SK-N-SH (cell line): ENCODE results near the gene MEGF8. TPM values are rescaled to one million over a fixed set of nuclear protein-coding genes. Genes with fewer than 3 reads are reported as not detected.

Source experiments
- CTCF ChIA-PET: fragments of 300-600, 350-600 bp; formaldehyde crosslinking; extraction: SDS; loops from one replicate; lab custom pipeline; 2021; lab: Yijun Ruan, JAX
- POLR2A ChIA-PET: fragments of 350-600 bp; sonication (Branson Sonifier 250); formaldehyde crosslinking; extraction: SDS; loops from one replicate; lab custom pipeline; 2020; ENCODE audit warnings: antibody characterized with exemption, inconsistent platforms; lab: Yijun Ruan, JAX
- DNase-seq: peaks from one replicate; pipeline ENCODE4 v3.0.0; 2012
- H2AFZ ChIP-seq: fragments of 200-600 bp; sonication (generic); 2 replicates; pipeline ENCODE4 v1.8.1; 2016; ENCODE audit warnings: antibody characterized with exemption, mild to moderate bottlenecking, low read depth
- H3F3A ChIP-seq: fragments of 200-600 bp; sonication (generic); replicated peaks from 2 replicates; pipeline ENCODE3; 2016; ENCODE audit warnings: antibody characterized with exemption, mild to moderate bottlenecking; ENCODE audit not compliant: insufficient read depth
- H3K27ac ChIP-seq, 2 experiments: fragments of 200-500 bp in 1 of 2; fragments of 200-600 bp in 1 of 2; sonication (Bioruptor generic) in 1 of 2; sonication (generic), shearing (Covaris generic) in 1 of 2; 2 replicates each; pipeline versions ENCODE4 v1.5.1 to v1.6.1; 2014 to 2016; ENCODE audit warnings: low read depth in 2 of 2, inconsistent platforms in 1 of 2, low read length in 1 of 2, mild to moderate bottlenecking in 1 of 2, mixed read lengths in 1 of 2
- H3K27me3 ChIP-seq: fragments of 200-600 bp; sonication (generic), shearing (Covaris generic); 2 replicates; pipeline ENCODE4 v1.6.1; 2016; ENCODE audit warnings: mixed run types; ENCODE audit not compliant: insufficient read depth
- H3K36me3 ChIP-seq, 2 experiments: fragments of 200-500 bp in 1 of 2; fragments of 200-600 bp in 1 of 2; sonication (Bioruptor generic) in 1 of 2; sonication (generic) in 1 of 2; replicated peaks in 1 of 2; 2 replicates each; pipeline versions ENCODE3 to v1.5.1; 2014 to 2016; ENCODE audit warnings: low read length in 1 of 2, mild to moderate bottlenecking in 1 of 2; ENCODE audit not compliant: insufficient read depth in 2 of 2, control insufficient read depth in 1 of 2
- H3K4me1 ChIP-seq, 2 experiments: fragments of 200-500 bp in 1 of 2; fragments of 200-600 bp in 1 of 2; sonication (Bioruptor generic) in 1 of 2; sonication (generic), shearing (Covaris generic) in 1 of 2; 2 replicates each; pipeline versions ENCODE4 v1.5.1 to v1.6.1; 2014 to 2016; ENCODE audit warnings: low read depth in 1 of 2, low read length in 1 of 2, mixed run types in 1 of 2; ENCODE audit not compliant: insufficient read depth in 2 of 2, control insufficient read depth in 1 of 2
- H3K4me2 ChIP-seq: fragments of 200-600 bp; sonication (generic), shearing (Covaris generic); 2 replicates; pipeline ENCODE4 v1.6.1; 2017; ENCODE audit warnings: mixed run types
- H3K4me3 ChIP-seq, 2 experiments: fragments of 200-500 bp in 1 of 2; fragments of 200-600 bp in 1 of 2; sonication (Bioruptor generic) in 1 of 2; sonication (generic), shearing (Covaris generic) in 1 of 2; 2 replicates each; pipeline versions ENCODE4 v1.5.1 to v1.8.1; 2014 to 2016; ENCODE audit warnings: low read depth in 2 of 2, inconsistent platforms in 1 of 2, low read length in 1 of 2, mild to moderate bottlenecking in 1 of 2, mixed read lengths in 1 of 2, moderate library complexity in 1 of 2
- H3K79me2 ChIP-seq: fragments of 200-600 bp; sonication (generic); 2 replicates; pipeline ENCODE4 v1.8.1; 2017; ENCODE audit warnings: mild to moderate bottlenecking; ENCODE audit not compliant: insufficient read depth
- H3K9ac ChIP-seq: fragments of 200-600 bp; sonication (generic); 2 replicates; pipeline ENCODE4 v1.6.1; 2017; ENCODE audit warnings: mixed run types
- H3K9me2 ChIP-seq: fragments of 200-600 bp; sonication (generic); 2 replicates; pipeline ENCODE4 v1.6.1; 2017; ENCODE audit warnings: mixed run types
- H3K9me3 ChIP-seq: fragments of 200-600 bp; sonication (generic); 2 replicates; pipeline ENCODE4 v1.6.1; 2017; ENCODE audit warnings: mixed run types, mild to moderate bottlenecking, moderate library complexity
- H4K20me1 ChIP-seq: fragments of 200-600 bp; sonication (generic); 2 replicates; pipeline ENCODE4 v1.6.1; 2017; ENCODE audit warnings: mild to moderate bottlenecking, mixed run types; ENCODE audit not compliant: insufficient read depth
- CTCF ChIP-seq: fragments of 200-600 bp; sonication (generic); IDR thresholded peaks from 2 replicates; pipeline ENCODE4 v1.6.1; 2017; ENCODE audit warnings: antibody characterized with exemption, mild to moderate bottlenecking, moderate library complexity
- ELF1 ChIP-seq: IDR thresholded peaks from 2 replicates; pipeline ENCODE4 v1.4.0; 2012
- EZH2phosphoT487 ChIP-seq: fragments of 200-600 bp; sonication (generic); IDR thresholded peaks from 2 replicates; pipeline ENCODE4 v1.6.1; 2017; ENCODE audit warnings: low read depth, mixed run types, mild to moderate bottlenecking, antibody characterized with exemption, moderate library complexity, borderline replicate concordance
- FOXM1 ChIP-seq: IDR thresholded peaks from 2 replicates; pipeline ENCODE4 v1.4.0; 2012; ENCODE audit warnings: low read depth, mild to moderate bottlenecking
- JUND ChIP-seq: IDR thresholded peaks from 2 replicates; pipeline ENCODE4 v1.4.0; 2012
- MAX ChIP-seq: IDR thresholded peaks from 2 replicates; pipeline ENCODE4 v1.4.0; 2012; ENCODE audit warnings: low read depth
- NFIC ChIP-seq: IDR thresholded peaks from 2 replicates; pipeline ENCODE4 v1.4.0; 2012; ENCODE audit warnings: borderline replicate concordance
- NRF1 ChIP-seq: IDR thresholded peaks from 2 replicates; pipeline ENCODE4 v1.6.1; 2012; ENCODE audit warnings: low read depth, mild to moderate bottlenecking, low read length
- POLR2AphosphoS5 ChIP-seq: IDR thresholded peaks from 2 replicates; pipeline ENCODE4 v1.6.1; 2012; ENCODE audit warnings: low read depth, low read length
- RCOR1 ChIP-seq: fragments of 150-350 bp; IDR thresholded peaks from 2 replicates; pipeline ENCODE4 v1.6.1; 2017; ENCODE audit warnings: antibody characterized with exemption, low read length
- SIN3A ChIP-seq: IDR thresholded peaks from 2 replicates; pipeline ENCODE4 v1.6.1; 2012; ENCODE audit warnings: low read depth, mild to moderate bottlenecking, low read length, moderate library complexity, borderline replicate concordance
- SMC3 ChIP-seq: IDR thresholded peaks from 2 replicates; pipeline ENCODE4 v1.6.1; 2012; ENCODE audit warnings: low read depth, low read length, improper control_type of control experiment
- TAF1 ChIP-seq: IDR thresholded peaks from 2 replicates; pipeline ENCODE4 v1.6.1; 2012; ENCODE audit warnings: low read depth, mild to moderate bottlenecking, low read length, moderate library complexity, borderline replicate concordance
- TCF12 ChIP-seq: IDR thresholded peaks from 2 replicates; pipeline ENCODE4 v1.4.0; 2012
- TEAD4 ChIP-seq: IDR thresholded peaks from 2 replicates; pipeline ENCODE4 v1.4.0; 2012; ENCODE audit warnings: mild to moderate bottlenecking, borderline replicate concordance; ENCODE audit not compliant: insufficient read depth
- YY1 ChIP-seq: IDR thresholded peaks from 2 replicates; pipeline ENCODE4 v1.4.0; 2012; ENCODE audit warnings: low read depth, mild to moderate bottlenecking
- WGBS: methylation state at CpG from one replicate; pipeline ENCODE4 v1.1.6; 2017; ENCODE audit warnings: low lambda C conversion rate; 5-methylcytosine and 5-hydroxymethylcytosine counted together
- polyA plus RNA-seq, 3 experiments: library from polyadenylated mRNA; depleted of rRNA; stranded (reverse); fragments of >200 nt; gene quantifications; 2 replicates each; pipeline ENCODE4 v1.2.3, GENCODE V29; 2012

MEGF8 gene
- polyA plus RNA-seq, 1 of the 3 experiments (the other 2 are of a cell fraction) = 19.1 TPM

GRCh38 chr19:42292042-42292960 lies 33.1 kb upstream of the MEGF8 start (continued):
- TF ChIP-seq TEAD4 = no peak
- no peak for TF ChIP-seq YY1
- TF ChIP-seq RCOR1 = no peak
- TF ChIP-seq MAX = no peak
- no peak for TF ChIP-seq TAF1
- TF ChIP-seq NFIC = no peak
- no peak for TF ChIP-seq CTCF

GRCh38 chr19:42292963-42293362 lies 32.5 kb upstream of the MEGF8 start:
- Histone ChIP-seq H3K79me2 (peaks cover 3% of the 10 kb centered on the region; the same call in 1 of the 2 replicates), H3K9me2 (no peaks in the 10 kb centered on the region), H4K20me1 (0 out of 2 replicates have a peak, but pooled peaks cover 5% of the 10 kb centered on the region), H3K36me3 (peaks cover 34 to 76% of the 10 kb centered on the region in 2 experiments), H3K27me3 (no peaks in the 10 kb centered on the region), H3K4me2 (no peak overlapping the region), H3K9ac (no peak overlapping the region), H2AFZ (no peak overlapping the region), H3K4me3 (no peak overlapping the region), H3F3A (peaks cover 21% of the 10 kb centered on the region), H3K27ac (no peak overlapping the region), H3K9me3 (no peaks in the 10 kb centered on the region), H3K4me1 (no peaks in the 10 kb centered on the region; a peak in 1 of 4 replicates)
- no peak for DNase-seq
- CTCF ChIA-PET = interaction anchor here (5.9 to 9.5 kb wide), 2 partner anchors 14 to 47 kb away, joined by 51 to 60 read pairs; no protein-coding TSS in a partner anchor
- POLR2A ChIA-PET = interaction anchor here (1.3 kb wide), 1 partner anchor 10 kb away, joined by 4 read pairs; the partner anchor contains the start of gene PAFAH1B3
- TF ChIP-seq SMC3 = no peak
- no peak for TF ChIP-seq NFIC
- no peak for TF ChIP-seq ELF1
- TF ChIP-seq EZH2phosphoT487 = no peak
- no peak for TF ChIP-seq MAX
- WGBS = 91% methylated on average over 13 of the region's 14 CpGs

- Histone ChIP-seq H2AFZ (no peak overlapping the region), H3K9me2 (no peaks in the 10 kb centered on the region), H3K9ac (no peak overlapping the region), H3K4me1 (no peaks in the 10 kb centered on the region; a peak in 1 of 4 replicates), H3K27me3 (no peaks in the 10 kb centered on the region), H4K20me1 (0 out of 2 replicates have a peak, but pooled peaks cover 5% of the 10 kb centered on the region), H3K36me3 (peaks cover 30 to 71% of the 10 kb centered on the region in 2 experiments), H3K4me2 (no peak overlapping the region), H3K79me2 (0 out of 2 replicates have a peak, but pooled peaks cover 3% of the 10 kb centered on the region), H3F3A (peaks cover 27% of the 10 kb centered on the region), H3K9me3 (no peaks in the 10 kb centered on the region), H3K27ac (no peak overlapping the region), H3K4me3 (no peak overlapping the region)
- DNase-seq = no peak
- 90% methylated on average over 12 of the region's 17 CpGs for WGBS
- TF ChIP-seq JUND (no peak), MAX (no peak), NRF1 (no peak), CTCF (no peak), RCOR1 (no peak), TCF12 (no peak), POLR2AphosphoS5 (no peak), FOXM1 (no peak), SMC3 (no peak), SIN3A (no peak)
- ChIA-PET POLR2A (interaction anchor here (1.3 kb wide), 1 partner anchor 9 kb away, joined by 4 read pairs; the partner anchor contains the start of gene PAFAH1B3), CTCF (interaction anchor here (5.9 to 9.5 kb wide), 2 partner anchors 15 to 47 kb away, joined by 51 to 60 read pairs; no protein-coding TSS in a partner anchor)
Observed at GRCh38 chr19:42293540-42293939, 31.9 kb upstream of the MEGF8 start.
